ENCODE results near the gene NPW.

NPW gene

DNA sequence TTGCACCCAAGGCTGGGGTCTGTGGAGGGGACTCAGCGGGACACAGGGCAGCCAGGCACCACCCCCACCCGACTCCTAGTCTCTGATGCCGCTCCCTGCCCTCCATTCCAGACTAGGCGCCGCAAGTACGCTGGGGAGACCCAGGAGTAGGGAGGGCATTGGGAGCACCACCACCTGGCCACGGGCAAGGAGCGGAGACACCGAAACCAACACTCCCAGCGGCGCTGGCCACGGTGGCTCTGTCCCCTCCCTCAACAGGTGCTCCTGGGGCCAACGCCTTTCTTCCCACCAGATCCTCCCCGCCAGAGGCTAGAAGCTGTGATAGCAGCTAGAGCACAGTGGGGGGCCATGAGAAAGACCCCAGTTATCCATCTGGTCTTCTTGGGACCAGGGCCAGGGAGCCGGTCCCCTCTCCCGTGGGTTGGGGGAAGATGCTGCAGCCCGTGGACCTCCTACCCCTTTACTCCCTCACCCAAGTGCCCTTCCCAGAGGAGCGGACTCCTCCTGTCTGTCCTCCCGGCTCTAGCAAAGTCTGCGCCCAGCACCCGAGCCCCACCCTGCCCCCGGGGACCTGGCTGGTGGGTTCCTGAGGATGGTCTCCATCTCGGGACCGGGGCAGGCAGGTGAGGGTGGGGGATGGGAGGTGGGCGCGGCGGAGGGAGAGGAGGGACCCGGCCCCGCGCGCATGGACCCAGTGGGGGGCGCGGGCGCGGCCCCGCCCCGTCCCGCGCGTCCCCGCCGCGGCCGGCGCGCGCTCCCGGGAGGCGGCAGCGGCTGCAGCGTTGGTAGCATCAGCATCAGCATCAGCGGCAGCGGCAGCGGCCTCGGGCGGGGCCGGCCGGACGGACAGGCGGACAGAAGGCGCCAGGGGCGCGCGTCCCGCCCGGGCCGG lies 30.1 kb upstream of the NPW start, which contains the start of gene SYNGR3 (continued):
- TF ChIP-seq, protein P1, sequence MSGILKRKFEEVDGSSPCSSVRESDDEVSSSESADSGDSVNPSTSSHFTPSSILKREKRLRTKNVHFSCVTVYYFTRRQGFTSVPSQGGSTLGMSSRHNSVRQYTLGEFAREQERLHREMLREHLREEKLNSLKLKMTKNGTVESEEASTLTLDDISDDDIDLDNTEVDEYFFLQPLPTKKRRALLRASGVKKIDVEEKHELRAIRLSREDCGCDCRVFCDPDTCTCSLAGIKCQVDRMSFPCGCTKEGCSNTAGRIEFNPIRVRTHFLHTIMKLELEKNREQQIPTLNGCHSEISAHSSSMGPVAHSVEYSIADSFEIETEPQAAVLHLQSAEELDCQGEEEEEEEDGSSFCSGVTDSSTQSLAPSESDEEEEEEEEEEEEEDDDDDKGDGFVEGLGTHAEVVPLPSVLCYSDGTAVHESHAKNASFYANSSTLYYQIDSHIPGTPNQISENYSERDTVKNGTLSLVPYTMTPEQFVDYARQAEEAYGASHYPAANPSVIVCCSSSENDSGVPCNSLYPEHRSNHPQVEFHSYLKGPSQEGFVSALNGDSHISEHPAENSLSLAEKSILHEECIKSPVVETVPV (CRISPR knock-in tag; IDR thresholded peaks at IDR 0.05), result no peak
- TF ChIP-seq, protein P2, sequence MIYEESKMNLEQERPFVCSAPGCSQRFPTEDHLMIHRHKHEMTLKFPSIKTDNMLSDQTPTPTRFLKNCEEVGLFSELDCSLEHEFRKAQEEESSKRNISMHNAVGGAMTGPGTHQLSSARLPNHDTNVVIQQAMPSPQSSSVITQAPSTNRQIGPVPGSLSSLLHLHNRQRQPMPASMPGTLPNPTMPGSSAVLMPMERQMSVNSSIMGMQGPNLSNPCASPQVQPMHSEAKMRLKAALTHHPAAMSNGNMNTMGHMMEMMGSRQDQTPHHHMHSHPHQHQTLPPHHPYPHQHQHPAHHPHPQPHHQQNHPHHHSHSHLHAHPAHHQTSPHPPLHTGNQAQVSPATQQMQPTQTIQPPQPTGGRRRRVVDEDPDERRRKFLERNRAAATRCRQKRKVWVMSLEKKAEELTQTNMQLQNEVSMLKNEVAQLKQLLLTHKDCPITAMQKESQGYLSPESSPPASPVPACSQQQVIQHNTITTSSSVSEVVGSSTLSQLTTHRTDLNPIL (CRISPR knock-in tag; IDR thresholded peaks at IDR 0.05; ENCODE audit: low read depth), result no peak
- no peak for TF ChIP-seq ARNTL (CRISPR knock-in tag; IDR thresholded peaks at IDR 0.05; ENCODE audit: borderline replicate concordance, low read depth)

DNA sequence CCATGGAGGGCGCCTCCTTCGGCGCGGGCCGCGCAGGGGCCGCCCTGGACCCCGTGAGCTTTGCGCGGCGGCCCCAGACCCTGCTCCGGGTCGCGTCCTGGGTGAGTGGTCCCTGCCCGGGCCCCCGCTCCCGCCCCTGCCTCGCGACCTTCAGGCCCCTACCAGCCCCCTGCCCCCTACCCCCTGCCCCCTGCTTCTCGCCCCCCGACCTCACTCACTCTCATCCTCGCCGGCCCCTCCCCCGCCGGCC lies 29.6 kb upstream of the NPW start:
- TF ChIP-seq RARB (CRISPR knock-in tag; IDR thresholded peaks at IDR 0.05) (no peak), ISL1 (CRISPR knock-in tag; IDR thresholded peaks at IDR 0.05) (no peak), SNAI2 (CRISPR knock-in tag; IDR thresholded peaks at IDR 0.05) (no peak), ESRRG (CRISPR knock-in tag; IDR thresholded peaks at IDR 0.05) (no peak), ZFP30 (CRISPR knock-in tag; IDR thresholded peaks at IDR 0.05) (no peak)
- TF ChIP-seq, protein P3, sequence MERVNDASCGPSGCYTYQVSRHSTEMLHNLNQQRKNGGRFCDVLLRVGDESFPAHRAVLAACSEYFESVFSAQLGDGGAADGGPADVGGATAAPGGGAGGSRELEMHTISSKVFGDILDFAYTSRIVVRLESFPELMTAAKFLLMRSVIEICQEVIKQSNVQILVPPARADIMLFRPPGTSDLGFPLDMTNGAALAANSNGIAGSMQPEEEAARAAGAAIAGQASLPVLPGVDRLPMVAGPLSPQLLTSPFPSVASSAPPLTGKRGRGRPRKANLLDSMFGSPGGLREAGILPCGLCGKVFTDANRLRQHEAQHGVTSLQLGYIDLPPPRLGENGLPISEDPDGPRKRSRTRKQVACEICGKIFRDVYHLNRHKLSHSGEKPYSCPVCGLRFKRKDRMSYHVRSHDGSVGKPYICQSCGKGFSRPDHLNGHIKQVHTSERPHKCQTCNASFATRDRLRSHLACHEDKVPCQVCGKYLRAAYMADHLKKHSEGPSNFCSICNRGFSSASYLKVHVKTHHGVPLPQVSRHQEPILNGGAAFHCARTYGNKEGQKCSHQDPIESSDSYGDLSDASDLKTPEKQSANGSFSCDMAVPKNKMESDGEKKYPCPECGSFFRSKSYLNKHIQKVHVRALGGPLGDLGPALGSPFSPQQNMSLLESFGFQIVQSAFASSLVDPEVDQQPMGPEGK (CRISPR knock-in tag; IDR thresholded peaks at IDR 0.05; ENCODE audit: borderline replicate concordance), result no peak
- no peak for ATAC-seq

DNA sequence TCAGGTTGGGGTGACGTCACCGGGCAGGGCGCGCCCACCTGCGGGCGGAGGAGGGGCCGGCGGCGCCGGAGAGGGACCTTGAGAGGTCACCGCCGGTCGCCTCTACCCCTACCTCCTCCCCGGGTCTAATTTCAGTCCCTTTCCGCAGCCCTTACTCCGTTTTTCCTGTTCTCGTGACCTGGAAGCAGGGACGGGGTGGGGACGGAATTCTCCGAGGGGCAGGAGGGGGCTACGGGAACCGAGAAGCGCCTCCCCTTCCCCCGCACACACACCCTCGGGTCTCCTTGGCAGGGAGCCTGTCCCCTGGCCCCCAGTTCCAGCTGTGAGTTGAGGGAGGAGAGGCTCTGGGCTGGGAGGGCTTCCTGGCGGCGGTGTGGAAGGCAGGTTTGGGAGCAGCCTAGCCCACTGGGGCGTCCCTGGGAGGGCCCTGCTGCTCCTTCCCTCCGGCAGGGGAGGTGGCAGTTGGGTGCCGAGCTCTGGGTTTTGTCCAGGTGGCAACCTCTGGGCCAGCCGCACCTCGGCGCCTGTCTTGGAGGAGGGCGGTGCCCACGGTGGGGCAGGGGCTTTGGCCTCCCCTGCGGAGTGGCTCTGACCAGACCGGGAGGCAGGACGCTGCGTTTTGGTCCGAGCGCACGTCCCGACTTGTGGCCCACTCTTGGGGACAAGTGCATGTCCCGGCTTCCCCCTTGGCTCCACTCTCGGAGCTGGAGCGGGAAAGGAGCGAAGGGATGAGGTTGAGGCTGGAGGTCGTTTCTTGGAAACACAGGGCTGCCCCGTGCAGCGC lies 29.0 kb upstream of the NPW start:
- ATAC-seq, result no peak
- TF ChIP-seq BACH2 (CRISPR knock-in tag; IDR thresholded peaks at IDR 0.05; ENCODE audit: borderline replicate concordance) (no peak), RARB (CRISPR knock-in tag; IDR thresholded peaks at IDR 0.05) (no peak), ZNF565 (CRISPR knock-in tag; conservative IDR thresholded peaks at IDR 0.05; ENCODE audit: low read depth) (no peak), ZFP30 (CRISPR knock-in tag; IDR thresholded peaks at IDR 0.05) (no peak), SNAI2 (CRISPR knock-in tag; IDR thresholded peaks at IDR 0.05) (no peak), TOX (CRISPR knock-in tag; IDR thresholded peaks at IDR 0.05; ENCODE audit: borderline replicate concordance) (no peak)
- TF ChIP-seq, protein P1 (CRISPR knock-in tag; IDR thresholded peaks at IDR 0.05), result no peak

DNA sequence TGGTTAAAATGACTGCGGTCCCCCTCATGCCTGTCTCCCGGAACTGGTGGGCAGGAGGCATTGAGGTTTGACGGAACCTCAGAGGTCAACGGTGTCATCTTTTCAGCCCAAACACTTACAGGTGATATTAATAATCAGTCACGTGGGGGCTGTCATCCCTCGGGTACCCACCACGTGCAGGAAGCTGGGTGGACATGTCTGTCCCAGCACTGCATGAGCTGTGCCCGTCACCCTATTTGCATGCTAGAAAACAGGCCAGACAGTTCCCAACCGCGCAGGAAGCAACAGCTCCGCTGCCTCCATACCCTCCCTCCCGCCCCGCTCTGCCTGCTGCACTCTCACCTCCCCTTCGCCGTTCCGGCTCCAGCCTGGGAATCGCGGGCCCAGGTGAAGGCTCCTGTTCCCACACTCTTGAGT lies 28.4 kb upstream of the NPW start:
- ATAC-seq, result no peak
- TF ChIP-seq, protein P4, sequence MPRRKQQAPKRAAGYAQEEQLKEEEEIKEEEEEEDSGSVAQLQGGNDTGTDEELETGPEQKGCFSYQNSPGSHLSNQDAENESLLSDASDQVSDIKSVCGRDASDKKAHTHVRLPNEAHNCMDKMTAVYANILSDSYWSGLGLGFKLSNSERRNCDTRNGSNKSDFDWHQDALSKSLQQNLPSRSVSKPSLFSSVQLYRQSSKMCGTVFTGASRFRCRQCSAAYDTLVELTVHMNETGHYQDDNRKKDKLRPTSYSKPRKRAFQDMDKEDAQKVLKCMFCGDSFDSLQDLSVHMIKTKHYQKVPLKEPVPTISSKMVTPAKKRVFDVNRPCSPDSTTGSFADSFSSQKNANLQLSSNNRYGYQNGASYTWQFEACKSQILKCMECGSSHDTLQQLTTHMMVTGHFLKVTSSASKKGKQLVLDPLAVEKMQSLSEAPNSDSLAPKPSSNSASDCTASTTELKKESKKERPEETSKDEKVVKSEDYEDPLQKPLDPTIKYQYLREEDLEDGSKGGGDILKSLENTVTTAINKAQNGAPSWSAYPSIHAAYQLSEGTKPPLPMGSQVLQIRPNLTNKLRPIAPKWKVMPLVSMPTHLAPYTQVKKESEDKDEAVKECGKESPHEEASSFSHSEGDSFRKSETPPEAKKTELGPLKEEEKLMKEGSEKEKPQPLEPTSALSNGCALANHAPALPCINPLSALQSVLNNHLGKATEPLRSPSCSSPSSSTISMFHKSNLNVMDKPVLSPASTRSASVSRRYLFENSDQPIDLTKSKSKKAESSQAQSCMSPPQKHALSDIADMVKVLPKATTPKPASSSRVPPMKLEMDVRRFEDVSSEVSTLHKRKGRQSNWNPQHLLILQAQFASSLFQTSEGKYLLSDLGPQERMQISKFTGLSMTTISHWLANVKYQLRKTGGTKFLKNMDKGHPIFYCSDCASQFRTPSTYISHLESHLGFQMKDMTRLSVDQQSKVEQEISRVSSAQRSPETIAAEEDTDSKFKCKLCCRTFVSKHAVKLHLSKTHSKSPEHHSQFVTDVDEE (CRISPR knock-in tag; IDR thresholded peaks at IDR 0.05), result no peak
- TF ChIP-seq ZNF565 (CRISPR knock-in tag; conservative IDR thresholded peaks at IDR 0.05; ENCODE audit: low read depth), result no peak
- TF ChIP-seq ZC3H10 (CRISPR knock-in tag; IDR thresholded peaks at IDR 0.05), result no peak
- no peak for TF ChIP-seq BACH2 (CRISPR knock-in tag; IDR thresholded peaks at IDR 0.05; ENCODE audit: borderline replicate concordance)
- TF ChIP-seq ZNF8 (CRISPR knock-in tag; IDR thresholded peaks at IDR 0.05), result no peak
- TF ChIP-seq, protein P5, sequence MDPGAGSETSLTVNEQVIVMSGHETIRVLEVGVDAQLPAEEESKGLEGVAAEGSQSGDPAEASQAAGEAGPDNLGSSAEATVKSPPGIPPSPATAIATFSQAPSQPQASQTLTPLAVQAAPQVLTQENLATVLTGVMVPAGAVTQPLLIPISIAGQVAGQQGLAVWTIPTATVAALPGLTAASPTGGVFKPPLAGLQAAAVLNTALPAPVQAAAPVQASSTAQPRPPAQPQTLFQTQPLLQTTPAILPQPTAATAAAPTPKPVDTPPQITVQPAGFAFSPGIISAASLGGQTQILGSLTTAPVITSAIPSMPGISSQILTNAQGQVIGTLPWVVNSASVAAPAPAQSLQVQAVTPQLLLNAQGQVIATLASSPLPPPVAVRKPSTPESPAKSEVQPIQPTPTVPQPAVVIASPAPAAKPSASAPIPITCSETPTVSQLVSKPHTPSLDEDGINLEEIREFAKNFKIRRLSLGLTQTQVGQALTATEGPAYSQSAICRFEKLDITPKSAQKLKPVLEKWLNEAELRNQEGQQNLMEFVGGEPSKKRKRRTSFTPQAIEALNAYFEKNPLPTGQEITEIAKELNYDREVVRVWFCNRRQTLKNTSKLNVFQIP (CRISPR knock-in tag; IDR thresholded peaks at IDR 0.05; ENCODE audit: borderline replicate concordance, low read depth), result no peak
- TF ChIP-seq CSDC2 (CRISPR knock-in tag; IDR thresholded peaks at IDR 0.05), result no peak
- TF ChIP-seq GLIS3 (CRISPR knock-in tag; IDR thresholded peaks at IDR 0.05), result no peak
- TF ChIP-seq, protein P3 (CRISPR knock-in tag; IDR thresholded peaks at IDR 0.05; ENCODE audit: borderline replicate concordance), result no peak
- TF ChIP-seq, protein P2 (CRISPR knock-in tag; IDR thresholded peaks at IDR 0.05; ENCODE audit: low read depth), result no peak
